CD4-positive, CD25-positive, alpha-beta regulatory T cell (primary cell): ENCODE results near the gene ZNF81. TPM values are rescaled to one million over a fixed set of nuclear protein-coding genes. Genes with fewer than 3 reads are reported as not detected.
"Not testable (repeated sequence)": the region's sequence is repeated elsewhere in the genome, so short reads cannot be mapped to it uniquely, and the experiment has no call there.

Experiments used
- ATAC-seq, 2 donors: fragments of 150-1000 bp; cut with Tn5 transposase; one replicate each; pipeline ENCODE4 v1.10.0; 2021; ENCODE audit warnings: low read depth in 2 of 2, moderate number of reproducible peaks in 2 of 2, moderate library complexity in 1 of 2
- DNase-seq, 3 donors: peaks; one replicate each; pipeline versions ENCODE4 v3.0.0 to v3.0.0-alpha.2; 2012 to 2022; ENCODE audit warnings: mixed read lengths in 1 of 3
- H3K27ac ChIP-seq: one replicate; pipeline ENCODE4 v1.7.0; 2013; ENCODE audit warnings: mild to moderate bottlenecking, low read length; ENCODE audit not compliant: insufficient read depth, poor library complexity, severe bottlenecking
- H3K27me3 ChIP-seq: one replicate; pipeline ENCODE4 v1.7.0; 2013; ENCODE audit warnings: low read length; ENCODE audit not compliant: control insufficient read depth, insufficient read depth
- H3K36me3 ChIP-seq: one replicate; pipeline ENCODE4 v1.7.0; 2013; ENCODE audit warnings: mild to moderate bottlenecking, low read length, moderate library complexity; ENCODE audit not compliant: control insufficient read depth, insufficient read depth
- H3K4me1 ChIP-seq: 2 replicates; pipeline ENCODE4 v1.7.0; 2013; ENCODE audit warnings: mild to moderate bottlenecking, low read length; ENCODE audit not compliant: insufficient read depth, control insufficient read depth, poor library complexity, severe bottlenecking
- H3K4me3 ChIP-seq: one replicate; pipeline ENCODE4 v1.7.0; 2013; ENCODE audit warnings: low read depth, mild to moderate bottlenecking, low read length, moderate library complexity
- H3K9me3 ChIP-seq, 2 experiments: 1 replicate in 1 of 2; 2 replicates in 1 of 2; pipeline ENCODE4 v1.7.0; 2013; ENCODE audit warnings: low read length in 2 of 2, mild to moderate bottlenecking in 1 of 2, moderate library complexity in 1 of 2; ENCODE audit not compliant: control insufficient read depth in 2 of 2
- H3K27ac Mint-ChIP-seq, 3 donors: one replicate each; pipeline ENCODE4 v1.8.0; 2020 to 2022; ENCODE audit warnings: mild to moderate bottlenecking in 3 of 3, mixed read lengths in 3 of 3, moderate library complexity in 2 of 3
- H3K27me3 Mint-ChIP-seq: one replicate; pipeline ENCODE4 v1.8.0; 2022; ENCODE audit warnings: mild to moderate bottlenecking, mixed read lengths
- H3K36me3 Mint-ChIP-seq: one replicate; pipeline ENCODE4 v1.8.0; 2020; ENCODE audit warnings: mixed read lengths
- H3K4me1 Mint-ChIP-seq, 4 donors: one replicate each; pipeline ENCODE4 v1.8.0; 2020 to 2022; ENCODE audit warnings: mixed read lengths in 4 of 4, mild to moderate bottlenecking in 1 of 4
- H3K4me3 Mint-ChIP-seq, 4 donors: one replicate each; pipeline ENCODE4 v1.8.0; 2020 to 2022; ENCODE audit warnings: mild to moderate bottlenecking in 4 of 4, mixed read lengths in 4 of 4, moderate library complexity in 3 of 4
- H3K9me3 Mint-ChIP-seq, 7 donors: one replicate each; pipeline ENCODE4 v1.8.0; 2020 to 2022; ENCODE audit warnings: mixed read lengths in 7 of 7, mild to moderate bottlenecking in 3 of 7, moderate library complexity in 2 of 7
- polyA plus RNA-seq, 4 donors: library from polyadenylated mRNA; unstranded; fragments of 300-500 nt; fragmentation: Illumina TruSeq; gene quantifications; one replicate each; pipeline ENCODE4 v1.2.3, GENCODE V29; 2021
- total RNA-seq: library from RNA; stranded (reverse); gene quantifications from one replicate; pipeline ENCODE4 v1.2.3, GENCODE V29; 2022

Gene ZNF81
- total and polyA plus RNA-seq, 5 donors from 2014 or later: 1.8 to 10.9 (median 3.0) TPM

DNA sequence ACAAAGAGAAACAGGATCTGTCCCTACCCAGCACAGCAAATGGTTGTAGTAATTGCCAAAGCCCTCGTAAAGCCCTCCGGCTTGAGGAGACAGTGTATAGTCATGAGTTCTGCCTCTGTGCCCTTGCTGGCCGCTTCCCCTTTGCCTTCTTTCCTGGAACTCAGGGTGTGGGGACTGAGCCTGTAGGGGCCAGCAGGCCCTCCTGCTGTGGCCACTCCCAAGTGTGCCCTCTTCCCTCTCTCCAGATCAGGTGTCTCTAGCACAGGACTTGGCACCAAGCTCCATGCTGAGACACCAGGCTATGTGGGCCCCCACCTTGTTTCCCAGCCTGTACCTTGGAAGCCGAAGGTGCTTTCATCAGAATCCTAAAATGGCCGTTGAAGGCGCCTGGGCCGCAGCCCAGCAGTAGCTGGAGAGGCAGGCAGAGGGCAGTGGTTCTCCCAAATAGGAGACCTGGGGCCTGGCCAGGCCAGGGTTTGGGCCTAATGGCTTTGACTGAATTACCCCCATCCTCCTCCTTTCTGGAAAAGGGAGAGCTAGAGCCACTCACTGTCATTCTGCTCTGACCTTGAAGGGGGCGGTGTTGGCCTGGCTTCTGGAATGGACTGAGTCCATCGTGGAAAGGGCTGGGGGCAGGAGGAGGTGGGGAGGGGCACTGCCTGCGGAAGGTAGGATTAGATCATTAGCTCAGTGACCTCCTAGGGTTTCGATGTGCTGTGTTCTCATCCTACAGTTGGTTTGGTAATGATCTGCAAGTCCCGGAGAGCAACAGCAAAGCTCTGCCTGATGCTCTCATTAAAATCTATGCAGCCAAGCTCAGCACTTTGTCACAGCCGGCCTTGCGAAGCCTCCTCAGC is 30.1 kb upstream of the ZNF81 start:
- not testable (repeated sequence) for H3K4me1 ChIP-seq, H3K9me3 ChIP-seq, H3K4me3 ChIP-seq, H3K9me3 Mint-ChIP-seq, ATAC-seq, H3K4me3 Mint-ChIP-seq, H3K4me1 Mint-ChIP-seq, H3K27me3 ChIP-seq, H3K27ac Mint-ChIP-seq, H3K36me3 Mint-ChIP-seq, H3K27me3 Mint-ChIP-seq, DNase-seq, H3K36me3 ChIP-seq, H3K27ac ChIP-seq

DNA sequence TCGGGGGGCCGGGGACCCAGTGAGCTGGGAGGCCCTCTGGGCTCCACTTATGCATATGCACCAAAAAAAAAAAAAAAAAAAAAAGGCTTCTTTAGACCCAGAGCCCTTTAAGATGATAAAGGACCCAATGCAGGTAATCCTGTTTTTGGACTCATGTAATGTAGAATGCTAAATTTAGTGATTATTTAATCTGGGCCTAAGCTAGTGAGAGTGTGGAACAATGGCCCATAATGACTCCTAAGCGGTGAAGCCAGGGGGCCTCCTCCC is 29.5 kb upstream of the ZNF81 start:
- H3K36me3 Mint-ChIP-seq, H3K4me1 ChIP-seq, H3K4me3 Mint-ChIP-seq, H3K36me3 ChIP-seq, H3K4me1 Mint-ChIP-seq, H3K9me3 ChIP-seq, DNase-seq, H3K9me3 Mint-ChIP-seq, H3K27ac ChIP-seq, H3K27ac Mint-ChIP-seq, H3K27me3 ChIP-seq, ATAC-seq, H3K4me3 ChIP-seq, H3K27me3 Mint-ChIP-seq: not testable (repeated sequence)

DNA sequence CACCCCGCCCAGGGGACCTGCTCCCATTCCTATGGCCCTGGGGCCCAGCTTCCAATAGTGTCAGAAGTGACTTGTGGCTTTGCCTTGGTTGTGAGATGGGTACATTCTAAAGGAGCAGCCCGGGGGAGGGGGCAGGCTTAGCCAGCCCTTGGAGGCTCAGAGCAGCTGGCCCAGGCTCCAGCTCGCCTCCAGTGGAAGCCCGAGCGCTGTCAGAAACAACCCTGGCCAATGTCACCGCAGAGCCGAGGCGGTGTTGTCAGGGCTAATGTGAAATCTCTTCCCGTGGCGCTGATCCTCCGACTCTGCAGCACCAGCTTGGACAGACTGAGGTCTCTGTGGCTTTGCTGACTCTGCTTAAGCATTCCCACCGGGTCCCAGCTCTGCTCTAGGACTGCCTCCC is 29.2 kb upstream of the ZNF81 start:
- Mint-ChIP-seq H3K4me1 (no peaks in the 10 kb centered on the region), H3K36me3 (no peaks in the 10 kb centered on the region), H3K4me3 (no peak overlapping the region), H3K27ac (no peak overlapping the region), H3K9me3 (peaks cover 0 to 2% (median 0%) of the 10 kb centered on the region in 7 donors), H3K27me3 (no peaks in the 10 kb centered on the region)
- Histone ChIP-seq H3K4me3 (no peak overlapping the region), H3K9me3 (no peaks in the 10 kb centered on the region), H3K36me3 (no peaks in the 10 kb centered on the region), H3K27me3 (no peaks in the 10 kb centered on the region), H3K4me1 (no peaks in the 10 kb centered on the region), H3K27ac (no peak overlapping the region)
- ATAC-seq: no peak
- no peak for DNase-seq

DNA sequence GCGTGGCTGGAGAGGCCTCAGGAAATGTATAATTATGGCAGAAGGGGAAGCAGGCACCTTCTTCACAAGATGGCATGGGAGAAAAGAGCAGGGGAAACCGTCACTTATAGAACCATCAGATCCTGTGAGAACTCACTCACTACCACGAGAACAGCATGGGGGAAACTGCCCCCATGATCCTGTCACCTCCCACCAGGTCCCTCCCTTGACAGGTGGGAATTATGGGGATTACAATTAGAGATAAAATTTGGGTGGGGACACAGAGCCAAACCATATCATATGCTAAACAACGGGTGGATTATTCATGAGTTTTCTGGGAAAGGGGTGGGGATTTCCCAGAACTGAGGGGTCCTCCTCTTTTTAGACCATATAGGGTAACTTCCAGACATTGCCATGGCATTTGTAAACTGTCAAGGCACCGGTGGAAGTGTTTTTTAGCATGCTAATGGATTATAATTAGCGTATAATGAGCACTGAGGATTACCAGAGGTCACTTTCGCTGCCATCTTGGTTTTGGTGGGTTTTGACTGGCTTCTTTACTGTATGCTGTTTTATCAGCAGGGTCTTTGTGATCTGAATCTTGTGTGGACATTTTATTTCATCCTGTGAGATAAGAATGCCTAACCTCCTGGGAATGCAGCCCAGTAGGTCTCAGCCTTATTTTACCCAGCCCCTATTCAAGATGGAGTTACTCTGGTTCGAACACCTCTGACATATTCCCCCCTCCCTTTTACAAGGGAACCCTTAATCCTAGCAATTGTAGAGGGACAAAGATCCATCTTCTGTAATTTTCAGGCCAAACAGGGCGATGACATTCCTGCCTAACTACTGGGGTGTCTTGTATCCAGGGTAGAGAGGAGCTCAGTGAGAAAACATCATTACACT is 27.6 kb upstream of the ZNF81 start:
- peaks cover 0 to 2% (median 0%) of the 10 kb centered on the region in 7 donors for H3K9me3 Mint-ChIP-seq
- H3K27ac ChIP-seq: no peak overlapping the region
- H3K4me3 Mint-ChIP-seq: no peak overlapping the region
- no peak overlapping the region for H3K4me3 ChIP-seq
- no peaks in the 10 kb centered on the region for H3K36me3 Mint-ChIP-seq
- no peaks in the 10 kb centered on the region for H3K4me1 ChIP-seq
- H3K27me3 ChIP-seq: no peaks in the 10 kb centered on the region
- ATAC-seq: no peak
- no peaks in the 10 kb centered on the region for H3K27me3 Mint-ChIP-seq
- H3K4me1 Mint-ChIP-seq: no peaks in the 10 kb centered on the region
- H3K9me3 ChIP-seq: no peaks in the 10 kb centered on the region
- DNase-seq: no peak
- H3K27ac Mint-ChIP-seq: no peak overlapping the region
- H3K36me3 ChIP-seq: no peaks in the 10 kb centered on the region

DNA sequence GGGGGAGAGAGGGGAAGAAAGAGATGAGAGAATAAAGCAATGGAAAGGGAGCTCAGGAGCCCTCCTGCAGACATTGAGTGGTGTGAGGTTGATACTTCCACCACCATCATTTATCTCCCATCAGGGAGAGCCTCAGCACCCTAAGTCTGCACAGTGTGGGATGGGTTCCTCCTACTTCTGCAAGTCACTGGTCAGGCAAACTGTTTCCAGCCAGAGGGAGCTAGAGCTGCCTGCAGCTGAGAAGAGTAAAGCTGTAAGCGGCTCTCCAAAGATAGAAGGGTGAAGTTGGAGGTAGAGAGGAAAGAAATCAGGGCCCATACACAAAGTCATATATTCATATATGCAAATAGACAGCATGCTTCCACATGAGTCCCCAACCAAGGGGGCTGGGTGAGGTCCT is 21.9 kb upstream of the ZNF81 start:
- H3K9me3 ChIP-seq: no peaks in the 10 kb centered on the region
- no peak overlapping the region for H3K27ac Mint-ChIP-seq
- no peaks in the 10 kb centered on the region for H3K27me3 Mint-ChIP-seq
- H3K27ac ChIP-seq: no peak overlapping the region
- H3K27me3 ChIP-seq: no peaks in the 10 kb centered on the region
- H3K4me1 Mint-ChIP-seq: no peaks in the 10 kb centered on the region
- ATAC-seq (no peak), DNase-seq (no peak)
- no peaks in the 10 kb centered on the region for H3K36me3 Mint-ChIP-seq
- H3K4me3 ChIP-seq: no peak overlapping the region
- no peaks in the 10 kb centered on the region for H3K4me1 ChIP-seq
- H3K4me3 Mint-ChIP-seq: no peak overlapping the region
- no peaks in the 10 kb centered on the region for H3K36me3 ChIP-seq
- H3K9me3 Mint-ChIP-seq: no peaks in the 10 kb centered on the region

DNA sequence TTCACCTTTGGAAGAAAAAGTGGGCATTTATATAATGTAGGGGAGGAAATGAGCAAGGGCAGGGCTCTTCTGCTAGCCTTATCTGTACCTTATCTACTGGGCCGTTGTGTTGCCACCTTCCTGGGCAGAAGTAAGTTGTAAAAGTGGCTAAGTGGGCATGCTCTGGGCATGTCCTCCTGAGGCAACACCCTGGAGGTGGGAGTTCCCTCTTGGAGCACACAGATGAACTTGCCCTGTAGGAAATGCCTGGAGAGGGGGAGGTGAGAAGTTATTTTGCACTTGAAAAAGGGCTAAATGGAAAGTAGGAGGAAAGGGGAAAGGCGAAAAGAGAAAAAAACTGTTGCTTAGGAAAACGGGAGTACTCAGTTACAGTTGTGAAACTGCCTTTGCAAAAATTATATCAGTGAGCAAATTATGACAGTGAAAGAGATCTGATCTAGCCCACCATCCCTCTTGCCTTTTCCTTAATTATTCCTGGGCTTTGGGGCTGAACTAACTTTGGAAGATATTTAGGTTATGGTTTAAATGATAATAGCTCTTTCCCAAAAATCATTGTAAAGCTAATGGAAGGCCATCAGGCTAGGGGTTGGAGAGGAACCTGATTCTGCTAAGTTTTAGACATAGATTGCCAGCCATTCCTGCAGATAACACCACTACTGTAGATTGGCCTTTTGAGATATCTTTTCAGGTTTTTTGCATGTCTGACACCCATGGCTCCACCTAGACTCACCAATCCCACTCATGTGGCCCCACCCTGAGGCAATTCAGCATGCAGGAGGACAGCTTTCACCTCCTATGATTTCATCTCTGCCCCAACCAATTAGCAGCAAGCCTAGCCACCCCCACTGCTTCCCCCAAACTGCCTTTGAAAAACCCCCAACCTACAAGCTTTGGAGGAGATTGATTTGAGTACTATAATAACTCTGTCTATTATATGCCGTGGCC is 20.5 kb upstream of the ZNF81 start:
- DNase-seq: no peak
- no peaks in the 10 kb centered on the region for H3K27me3 Mint-ChIP-seq
- peak overlapping the region in 1 of 4 donors; percentile 51 for H3K4me3 Mint-ChIP-seq
- ATAC-seq: no peak
- H3K27me3 ChIP-seq: no peaks in the 10 kb centered on the region
- peaks cover 3% of the 10 kb centered on the region for H3K36me3 Mint-ChIP-seq
- H3K36me3 ChIP-seq: no peaks in the 10 kb centered on the region
- H3K27ac ChIP-seq: no peak overlapping the region
- no peak overlapping the region for H3K4me3 ChIP-seq
- no peaks in the 10 kb centered on the region for H3K4me1 ChIP-seq
- no peaks in the 10 kb centered on the region for H3K9me3 Mint-ChIP-seq
- H3K4me1 Mint-ChIP-seq: peaks cover 0 to 4% (median 2%) of the 10 kb centered on the region in 4 donors
- H3K27ac Mint-ChIP-seq: no peak overlapping the region
- no peaks in the 10 kb centered on the region for H3K9me3 ChIP-seq

DNA sequence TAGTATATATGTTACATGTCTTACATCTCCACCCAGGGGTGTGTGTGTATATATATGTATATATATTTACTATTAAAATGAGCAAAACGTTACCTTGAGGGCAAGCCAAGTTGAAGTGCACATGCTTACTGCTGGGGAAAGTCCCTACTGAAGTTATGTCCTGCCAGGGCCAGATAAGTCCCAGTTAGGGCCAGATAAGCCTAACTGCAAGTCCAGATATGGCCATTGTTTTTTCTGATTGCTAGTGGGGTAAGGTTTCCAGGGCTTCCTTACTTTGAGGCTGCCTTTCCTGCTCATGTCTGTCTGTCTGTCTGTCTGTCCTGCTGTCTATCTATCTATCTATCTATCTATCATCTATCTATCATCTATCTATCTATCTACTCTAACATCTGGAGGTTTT is 19.3 kb upstream of the ZNF81 start:
- Histone ChIP-seq H3K36me3 (no peaks in the 10 kb centered on the region), H3K4me1 (no peaks in the 10 kb centered on the region), H3K27ac (no peak overlapping the region), H3K27me3 (no peaks in the 10 kb centered on the region), H3K4me3 (no peak overlapping the region), H3K9me3 (no peaks in the 10 kb centered on the region)
- Mint-ChIP-seq H3K4me3 (no peak overlapping the region), H3K4me1 (peaks cover 0 to 8% (median 2%) of the 10 kb centered on the region in 4 donors), H3K9me3 (no peaks in the 10 kb centered on the region), H3K27me3 (no peaks in the 10 kb centered on the region), H3K27ac (no peak overlapping the region), H3K36me3 (peaks cover 3% of the 10 kb centered on the region)
- no peak for DNase-seq
- no peak for ATAC-seq
